K562 (cell line): Measurements from ENCODE around the gene ZFTA. TPM values are rescaled to one million over a fixed set of nuclear protein-coding genes. Genes with fewer than 3 reads are reported as not detected.

Experiments
- ATF3 ChIP-seq, 2 experiments: fragments of 450-650 bp in 1 of 2; sonication (generic) in 1 of 2; formaldehyde crosslinking in 1 of 2; IDR thresholded peaks in 1 of 2; conservative IDR thresholded peaks in 1 of 2; 2 replicates each; pipeline versions ENCODE4 v1.6.1 to v1.8.1; 2016 to 2023; ENCODE audit warnings: mild to moderate bottlenecking in 2 of 2, moderate library complexity in 2 of 2, inconsistent platforms in 1 of 2, missing genetic modification reagents in 1 of 2
- CEBPB ChIP-seq: fragments of 450-650 bp; IDR thresholded peaks from 2 replicates; pipeline ENCODE4 v1.6.1; 2016; ENCODE audit warnings: missing genetic modification characterization, missing compliant biosample characterization
- CEBPG ChIP-seq, 3 experiments: fragments of 200-800 bp in 1 of 3; sonication (Bioruptor generic) in 1 of 3; sonication (generic) in 1 of 3; formaldehyde crosslinking in 1 of 3; IDR thresholded peaks in 2 of 3; conservative IDR thresholded peaks in 1 of 3; 2 replicates each; pipeline versions ENCODE4 v1.6.1 to v1.8.0; 2016 to 2022; ENCODE audit warnings: missing compliant biosample characterization in 2 of 3, missing genetic modification characterization in 2 of 3, mild to moderate bottlenecking in 1 of 3, missing genetic modification reagents in 1 of 3
- GTF2B ChIP-seq: IDR thresholded peaks from 2 replicates; pipeline ENCODE4 v1.6.1; 2011; ENCODE audit not compliant: insufficient read length; ENCODE audit errors: extremely low read depth
- HDAC2 ChIP-seq: fragments of 450-650 bp; IDR thresholded peaks from 2 replicates; pipeline ENCODE4 v1.6.1; 2016; ENCODE audit warnings: mild to moderate bottlenecking
- HSF4 ChIP-seq: fragments of 250-450 bp; sonication (Bioruptor Pico); IDR thresholded peaks from 2 replicates; pipeline ENCODE4 v2.1.2; 2022; ENCODE audit warnings: mild to moderate bottlenecking, moderate library complexity, borderline replicate concordance
- L3MBTL2 ChIP-seq: fragments of 450-650 bp; IDR thresholded peaks from 2 replicates; pipeline ENCODE4 v1.6.1; 2016; ENCODE audit warnings: mild to moderate bottlenecking, moderate library complexity
- PRDM10 ChIP-seq: fragments of 450-650 bp; IDR thresholded peaks from 2 replicates; pipeline ENCODE4 v1.6.1; 2018; ENCODE audit not compliant: partially characterized antibody
- PTRF ChIP-seq: fragments of 450-650 bp; IDR thresholded peaks from 2 replicates; pipeline ENCODE4 v1.6.1; 2016; ENCODE audit warnings: mild to moderate bottlenecking, missing genetic modification characterization, missing compliant biosample characterization
- RBM15 ChIP-seq: fragments of 200-400 bp; formaldehyde crosslinking; IDR thresholded peaks from 2 replicates; pipeline ENCODE4 v1.6.1; 2018; ENCODE audit warnings: mild to moderate bottlenecking, low read length, moderate library complexity; ENCODE audit not compliant: insufficient read depth
- SMARCA4 ChIP-seq: fragments of 450-650 bp; IDR thresholded peaks from 2 replicates; pipeline ENCODE4 v1.6.1; 2016
- TARDBP ChIP-seq: fragments of 450-650 bp; IDR thresholded peaks from 2 replicates; pipeline ENCODE4 v1.6.1; 2016
- THRA ChIP-seq: fragments of 450-650 bp; IDR thresholded peaks from 2 replicates; pipeline ENCODE4 v1.6.1; 2017; ENCODE audit warnings: mild to moderate bottlenecking, moderate library complexity
- ZNF24 ChIP-seq: fragments of 450-650 bp; IDR thresholded peaks from 2 replicates; pipeline ENCODE4 v1.6.1; 2016
- ZNF324 ChIP-seq: fragments of 250-450 bp; sonication (Bioruptor Pico); IDR thresholded peaks from 2 replicates; pipeline ENCODE4 v1.4.0; 2020; ENCODE audit warnings: mild to moderate bottlenecking
- ZNF408 ChIP-seq: fragments of 250-450 bp; sonication (Bioruptor Pico); IDR thresholded peaks from 2 replicates; pipeline ENCODE4 v1.4.0; 2020; ENCODE audit warnings: low read depth, mild to moderate bottlenecking, moderate library complexity
- ZNF589 ChIP-seq: fragments of 200-800 bp; sonication (Bioruptor generic); IDR thresholded peaks from 2 replicates; pipeline ENCODE4 v1.6.1; 2016; ENCODE audit warnings: low read depth, missing genetic modification characterization, missing compliant biosample characterization
- polyA plus RNA-seq, 8 experiments: library from polyadenylated mRNA; depleted of rRNA in 4 of 8; stranded (reverse) in 5 of 8; unstranded in 3 of 8; fragments of >200 nt; fragmentation: Nextera tagmentation in 2 of 8; fragmentation: Illumina TruSeq in 1 of 8; extraction: Ambion mirVana in 2 of 8; extraction: Trizol in 1 of 8; gene quantifications; 2 replicates each; pipeline versions ENCODE4 v1.2.1 to v1.2.3, GENCODE V29; 2011 to 2014; ENCODE audit warnings: inconsistent platforms in 1 of 8, missing spikeins in 1 of 8
- total RNA-seq, 7 experiments: library from RNA; depleted of rRNA in 6 of 7; stranded (reverse); fragments of >200 nt in 6 of 7; fragmentation: Illumina TruSeq in 2 of 7; extraction: Trizol in 2 of 7; gene quantifications; 2 replicates each; pipeline versions ENCODE4 v1.2.1 to v1.2.3, GENCODE V29; 2011 to 2021; ENCODE audit warnings: low replicate concordance in 1 of 7
- TF ChIP-seq, protein P1 (sequence below): sonication (generic); formaldehyde crosslinking; IDR thresholded peaks from 2 replicates; pipeline ENCODE4 v1.8.0; 2022; ENCODE audit warnings: mild to moderate bottlenecking, missing genetic modification reagents, borderline replicate concordance

ZFTA gene
- total and polyA plus RNA-seq, 9 of the 15 experiments (the other 6 are each of a cell fraction or from before 2014, with no cell fraction given), result 0.45 to 12.3 (median 2.9) TPM

GRCh38 chr11:63802637-63803414 is 34.3 kb upstream of the ZFTA start (continued):
- TF ChIP-seq PRDM10 (peak; percentile 5), ZNF408 (no peak), THRA (no peak), HSF4 (CRISPR knock-in tag) (no peak), ZNF24 (0 out of 2 replicates have a peak, but pooled peaks have one; percentile 32), SMARCA4 (peak; percentile 76), HDAC2 (0 out of 2 replicates have a peak, but pooled peaks have one; percentile 16), ATF3 (IDR thresholded peaks at IDR 0.05) (peak; percentile 90), ATF3 (CRISPR knock-in tag; conservative IDR thresholded peaks at IDR 0.05) (0 out of 2 replicates have a peak, but pooled peaks have one; percentile 39), TARDBP (no peak), L3MBTL2 (peak; percentile 95), ZNF589 (CRISPR knock-in tag) (no peak), PTRF (tag) (peak; percentile 4; the same call in 1 of the 2 replicates), GTF2B (no peak), RBM15 (no peak), ZNF324 (CRISPR knock-in tag) (no peak), CEBPG (CRISPR knock-in tag; IDR thresholded peaks at IDR 0.05) (no peak; the same call in 1 of the 2 replicates), CEBPG (tag; conservative IDR thresholded peaks at IDR 0.05 in 1 of 2, IDR thresholded peaks at IDR 0.05 in 1 of 2) (peak; percentile 27 to 61; a peak in 2 of 4 replicates), CEBPB (0 out of 2 replicates have a peak, but pooled peaks have one; percentile 16)
- TF ChIP-seq, protein P1, sequence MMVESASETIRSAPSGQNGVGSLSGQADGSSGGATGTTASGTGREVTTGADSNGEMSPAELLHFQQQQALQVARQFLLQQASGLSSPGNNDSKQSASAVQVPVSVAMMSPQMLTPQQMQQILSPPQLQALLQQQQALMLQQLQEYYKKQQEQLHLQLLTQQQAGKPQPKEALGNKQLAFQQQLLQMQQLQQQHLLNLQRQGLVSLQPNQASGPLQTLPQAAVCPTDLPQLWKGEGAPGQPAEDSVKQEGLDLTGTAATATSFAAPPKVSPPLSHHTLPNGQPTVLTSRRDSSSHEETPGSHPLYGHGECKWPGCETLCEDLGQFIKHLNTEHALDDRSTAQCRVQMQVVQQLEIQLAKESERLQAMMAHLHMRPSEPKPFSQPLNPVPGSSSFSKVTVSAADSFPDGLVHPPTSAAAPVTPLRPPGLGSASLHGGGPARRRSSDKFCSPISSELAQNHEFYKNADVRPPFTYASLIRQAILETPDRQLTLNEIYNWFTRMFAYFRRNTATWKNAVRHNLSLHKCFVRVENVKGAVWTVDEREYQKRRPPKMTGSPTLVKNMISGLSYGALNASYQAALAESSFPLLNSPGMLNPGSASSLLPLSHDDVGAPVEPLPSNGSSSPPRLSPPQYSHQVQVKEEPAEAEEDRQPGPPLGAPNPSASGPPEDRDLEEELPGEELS (CRISPR knock-in tag), result no peak
